ENCODE measurements around the gene BTNL9.
"Not testable (repeated sequence)": the region's sequence is repeated elsewhere in the genome, so short reads cannot be mapped to it uniquely, and the experiment has no call there.

- TF ChIP-seq TAF1, POLR2AphosphoS5 (IDR thresholded peaks at IDR 0.05; ENCODE audit: low read depth, low read length): not testable (repeated sequence)
Measured at GRCh38 chr5:181101930-181102674, 62.0 kb downstream of the BTNL9 start.

Measured in GM12891 (cell line).